ENCODE data around the gene SCD5.

DNA sequence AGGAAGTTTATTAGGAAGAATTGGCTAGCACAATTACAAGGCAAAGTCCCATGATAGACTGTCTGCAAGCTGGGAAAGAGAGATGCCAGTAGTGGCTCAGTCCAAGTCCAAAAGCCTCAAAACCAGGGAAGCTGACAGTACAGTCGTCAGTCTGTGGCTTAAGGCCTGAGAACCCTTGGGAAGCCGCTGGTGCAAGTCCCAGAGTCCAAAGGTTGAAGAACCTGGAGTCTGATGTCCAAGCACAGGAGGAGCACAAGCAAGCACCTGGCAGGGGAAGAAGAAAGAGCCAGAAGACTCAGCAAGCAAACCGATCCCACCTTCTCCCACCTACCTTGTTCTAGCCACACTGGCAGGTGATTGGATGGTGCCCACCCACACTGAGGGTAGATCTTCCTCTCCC lies 185.5 kb downstream of the SCD5 start:
- TF ChIP-seq, protein P1, sequence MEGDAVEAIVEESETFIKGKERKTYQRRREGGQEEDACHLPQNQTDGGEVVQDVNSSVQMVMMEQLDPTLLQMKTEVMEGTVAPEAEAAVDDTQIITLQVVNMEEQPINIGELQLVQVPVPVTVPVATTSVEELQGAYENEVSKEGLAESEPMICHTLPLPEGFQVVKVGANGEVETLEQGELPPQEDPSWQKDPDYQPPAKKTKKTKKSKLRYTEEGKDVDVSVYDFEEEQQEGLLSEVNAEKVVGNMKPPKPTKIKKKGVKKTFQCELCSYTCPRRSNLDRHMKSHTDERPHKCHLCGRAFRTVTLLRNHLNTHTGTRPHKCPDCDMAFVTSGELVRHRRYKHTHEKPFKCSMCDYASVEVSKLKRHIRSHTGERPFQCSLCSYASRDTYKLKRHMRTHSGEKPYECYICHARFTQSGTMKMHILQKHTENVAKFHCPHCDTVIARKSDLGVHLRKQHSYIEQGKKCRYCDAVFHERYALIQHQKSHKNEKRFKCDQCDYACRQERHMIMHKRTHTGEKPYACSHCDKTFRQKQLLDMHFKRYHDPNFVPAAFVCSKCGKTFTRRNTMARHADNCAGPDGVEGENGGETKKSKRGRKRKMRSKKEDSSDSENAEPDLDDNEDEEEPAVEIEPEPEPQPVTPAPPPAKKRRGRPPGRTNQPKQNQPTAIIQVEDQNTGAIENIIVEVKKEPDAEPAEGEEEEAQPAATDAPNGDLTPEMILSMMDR (IDR thresholded peaks at IDR 0.05) = no peak
- no peak for TF ChIP-seq ZFX (IDR thresholded peaks at IDR 0.05; ENCODE audit: borderline replicate concordance)

All from 22Rv1 (cell line).